Nephron progenitor cell (in vitro differentiated cells): ENCODE results near the gene PUS10.
"Not testable (repeated sequence)": the region's sequence is repeated elsewhere in the genome, so short reads cannot be mapped to it uniquely, and the experiment has no call there.

Source experiments
- DNase-seq: peaks from one replicate; pipeline ENCODE4 v3.0.0; 2021
- H3K27ac Mint-ChIP-seq: 2 replicates; pipeline ENCODE4 v1.8.0; 2021; ENCODE audit warnings: mild to moderate bottlenecking, moderate library complexity, mixed read lengths
- H3K27me3 Mint-ChIP-seq: 2 replicates; pipeline ENCODE4 v1.8.0; 2021; ENCODE audit warnings: mild to moderate bottlenecking, low read depth, mixed read lengths; ENCODE audit not compliant: poor library complexity
- H3K36me3 Mint-ChIP-seq: 2 replicates; pipeline ENCODE4 v1.8.0; 2021; ENCODE audit warnings: low read depth, mixed read lengths
- H3K4me1 Mint-ChIP-seq: 2 replicates; pipeline ENCODE4 v1.8.0; 2021; ENCODE audit warnings: mixed read lengths
- H3K4me3 Mint-ChIP-seq: 2 replicates; pipeline ENCODE4 v1.8.0; 2021; ENCODE audit warnings: mild to moderate bottlenecking, moderate library complexity, mixed read lengths
- H3K9me3 Mint-ChIP-seq: 2 replicates; pipeline ENCODE4 v1.8.0; 2021; ENCODE audit warnings: mild to moderate bottlenecking, moderate library complexity, mixed read lengths
- CTCF ChIP-seq: fragments of 200-600 bp; sonication (generic); IDR thresholded peaks from 2 replicates; pipeline ENCODE4 v1.5.0; 2021; ENCODE audit warnings: antibody characterized with exemption

The PUS10 gene

GRCh38 chr2:60991644-60992043 lies 26.4 kb downstream of the PUS10 start:
- Mint-ChIP-seq H3K36me3 (peaks cover 24% of the 10 kb centered on the region), H3K4me1 (no peaks in the 10 kb centered on the region), H3K9me3 (peaks cover 42% of the 10 kb centered on the region), H3K27me3 (no peaks in the 10 kb centered on the region), H3K4me3 (no peak overlapping the region), H3K27ac (no peak overlapping the region)
- no peak for DNase-seq
- TF ChIP-seq CTCF, result no peak

GRCh38 chr2:60989259-60989658 lies 28.8 kb downstream of the PUS10 start:
- H3K36me3 Mint-ChIP-seq, result peaks cover 24% of the 10 kb centered on the region
- DNase-seq, result no peak
- no peaks in the 10 kb centered on the region for H3K27me3 Mint-ChIP-seq
- no peak overlapping the region for H3K4me3 Mint-ChIP-seq
- TF ChIP-seq CTCF, result no peak
- peaks cover 40% of the 10 kb centered on the region for H3K9me3 Mint-ChIP-seq
- H3K27ac Mint-ChIP-seq, result no peak overlapping the region
- no peaks in the 10 kb centered on the region for H3K4me1 Mint-ChIP-seq

GRCh38 chr2:60987656-60988055 lies 30.4 kb downstream of the PUS10 start:
- DNase-seq, H3K4me3 Mint-ChIP-seq, H3K4me1 Mint-ChIP-seq, H3K27ac Mint-ChIP-seq, H3K27me3 Mint-ChIP-seq: not testable (repeated sequence)
- peaks cover 27% of the 10 kb centered on the region for H3K9me3 Mint-ChIP-seq
- peaks cover 17% of the 10 kb centered on the region for H3K36me3 Mint-ChIP-seq

GRCh38 chr2:60987041-60987440 lies 31.0 kb downstream of the PUS10 start:
- Mint-ChIP-seq H3K27ac (no peak overlapping the region), H3K27me3 (no peaks in the 10 kb centered on the region), H3K9me3 (peaks cover 20% of the 10 kb centered on the region), H3K4me1 (no peaks in the 10 kb centered on the region), H3K4me3 (no peak overlapping the region), H3K36me3 (peaks cover 11% of the 10 kb centered on the region)
- DNase-seq, result no peak
- no peak for TF ChIP-seq CTCF

GRCh38 chr2:60984720-60985119 lies 33.3 kb downstream of the PUS10 start:
- DNase-seq, result no peak
- no peak for TF ChIP-seq CTCF
- H3K9me3 Mint-ChIP-seq, result no peaks in the 10 kb centered on the region

GRCh38 chr2:60982066-60982465 lies 36.0 kb downstream of the PUS10 start:
- not testable (repeated sequence) for DNase-seq, H3K4me3 Mint-ChIP-seq, H3K36me3 Mint-ChIP-seq, H3K27ac Mint-ChIP-seq, H3K27me3 Mint-ChIP-seq, H3K4me1 Mint-ChIP-seq, H3K9me3 Mint-ChIP-seq

More at GRCh38 chr2:60984720-60985119, 33.3 kb downstream of the PUS10 start:
- Mint-ChIP-seq H3K27ac (no peak overlapping the region), H3K27me3 (no peaks in the 10 kb centered on the region), H3K36me3 (no peaks in the 10 kb centered on the region), H3K4me1 (no peaks in the 10 kb centered on the region), H3K4me3 (no peak overlapping the region)

GRCh38 chr2:60980071-60980815 lies 37.8 kb downstream of the PUS10 start:
- Mint-ChIP-seq H3K27me3 (no peaks in the 10 kb centered on the region), H3K27ac (no peak overlapping the region), H3K36me3 (no peaks in the 10 kb centered on the region), H3K4me1 (no peaks in the 10 kb centered on the region), H3K9me3 (no peaks in the 10 kb centered on the region), H3K4me3 (no peak overlapping the region)
- TF ChIP-seq CTCF, result no peak
- DNase-seq, result no peak
